ENCODE results near the gene ABCB11. TPM values are rescaled to one million over a fixed set of nuclear protein-coding genes. Genes with fewer than 3 reads are reported as not detected.

Gene ABCB11
- total and polyA plus RNA-seq, 10 of the 15 experiments (the other 5 are each of a cell fraction or from before 2014, with no cell fraction given): not detected

DNA sequence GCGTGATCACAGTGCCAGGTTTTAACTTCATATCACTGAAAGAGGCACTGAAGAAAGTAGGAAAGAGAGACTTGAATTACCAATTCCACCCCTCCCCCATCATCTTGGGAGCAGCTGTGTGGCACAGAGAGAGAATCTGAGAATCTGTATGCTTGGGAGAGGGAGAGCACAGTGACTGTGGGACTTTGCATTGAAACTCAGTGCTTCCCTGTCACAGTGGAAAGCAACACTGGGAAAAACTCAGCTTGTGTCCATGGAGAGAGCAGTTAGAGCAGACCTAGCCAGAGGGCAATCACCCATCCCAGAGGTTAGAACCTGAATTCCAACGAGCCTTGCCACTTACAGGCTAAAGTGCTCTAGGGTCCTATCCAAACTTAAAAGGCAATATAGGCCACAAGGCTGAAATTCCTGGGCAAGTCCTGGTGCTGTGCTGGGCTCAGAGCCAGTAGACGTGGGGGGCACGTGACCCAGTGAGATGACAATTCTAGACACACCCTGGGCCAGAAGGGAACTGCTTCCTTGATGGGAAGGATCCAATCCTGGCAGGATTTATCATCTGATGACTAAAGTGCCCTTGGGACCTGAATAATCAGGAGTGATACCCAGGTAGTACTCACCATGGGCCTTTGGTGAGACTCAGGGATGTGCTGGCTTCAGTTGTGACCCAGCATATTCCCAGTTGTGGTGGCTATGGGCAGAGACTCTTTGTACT, 15.5 kb upstream of the ABCB11 start:
- ATAC-seq (no peak), DNase-seq (ENCODE audit: low read depth, low spot score) (no peak), FAIRE-seq (no peak)
- ChIA-PET POLR2A (no interaction called here), CTCF (no interaction called here), RAD21 (ENCODE audit: unreplicated experiment) (no interaction called here), SMC1A (ENCODE audit: uncharacterized antibody, unreplicated experiment) (no interaction called here)
- Histone ChIP-seq H2AFZ (ENCODE audit: control insufficient read depth, low read depth, low read length) (no peak overlapping the region), H3K9me3 (replicated peaks; ENCODE audit: control insufficient read depth, insufficient read depth, low read length) (peaks cover 2% of the 10 kb centered on the region; the same call in 2 of the 3 replicates), H3K4me3 (no peak overlapping the region), H3K36me3 (ENCODE audit: control insufficient read depth in 2 of 2, insufficient read depth in 2 of 2, low read length in 1 of 2) (no peaks in the 10 kb centered on the region), H3K4me1 (ENCODE audit: control insufficient read depth, insufficient read depth, low read length) (no peaks in the 10 kb centered on the region), H4K20me1 (ENCODE audit: control insufficient read depth, insufficient read depth) (no peaks in the 10 kb centered on the region), H3K9ac (ENCODE audit: control insufficient read depth, insufficient read depth, low read length) (no peak overlapping the region), H3K79me2 (ENCODE audit: control insufficient read depth, insufficient read depth, low read length) (no peaks in the 10 kb centered on the region), H3K27ac (ENCODE audit: control insufficient read depth, insufficient read depth) (no peak overlapping the region), H3K4me2 (ENCODE audit: control insufficient read depth, insufficient read depth) (no peak overlapping the region), H3K27me3 (replicated peaks in 1 of 2; ENCODE audit: control insufficient read depth in 2 of 2, insufficient read depth in 2 of 2, low read length in 1 of 2) (no peaks in the 10 kb centered on the region)
- in situ Hi-C loops (cut with MboI): no loop called here
- WGBS (ENCODE audit: insufficient coverage, insufficient replicate concordance, low lambda C conversion rate, missing lambda C conversion rate): 21% methylated on average over 4 of the region's 4 CpGs
- TF ChIP-seq, protein P1, sequence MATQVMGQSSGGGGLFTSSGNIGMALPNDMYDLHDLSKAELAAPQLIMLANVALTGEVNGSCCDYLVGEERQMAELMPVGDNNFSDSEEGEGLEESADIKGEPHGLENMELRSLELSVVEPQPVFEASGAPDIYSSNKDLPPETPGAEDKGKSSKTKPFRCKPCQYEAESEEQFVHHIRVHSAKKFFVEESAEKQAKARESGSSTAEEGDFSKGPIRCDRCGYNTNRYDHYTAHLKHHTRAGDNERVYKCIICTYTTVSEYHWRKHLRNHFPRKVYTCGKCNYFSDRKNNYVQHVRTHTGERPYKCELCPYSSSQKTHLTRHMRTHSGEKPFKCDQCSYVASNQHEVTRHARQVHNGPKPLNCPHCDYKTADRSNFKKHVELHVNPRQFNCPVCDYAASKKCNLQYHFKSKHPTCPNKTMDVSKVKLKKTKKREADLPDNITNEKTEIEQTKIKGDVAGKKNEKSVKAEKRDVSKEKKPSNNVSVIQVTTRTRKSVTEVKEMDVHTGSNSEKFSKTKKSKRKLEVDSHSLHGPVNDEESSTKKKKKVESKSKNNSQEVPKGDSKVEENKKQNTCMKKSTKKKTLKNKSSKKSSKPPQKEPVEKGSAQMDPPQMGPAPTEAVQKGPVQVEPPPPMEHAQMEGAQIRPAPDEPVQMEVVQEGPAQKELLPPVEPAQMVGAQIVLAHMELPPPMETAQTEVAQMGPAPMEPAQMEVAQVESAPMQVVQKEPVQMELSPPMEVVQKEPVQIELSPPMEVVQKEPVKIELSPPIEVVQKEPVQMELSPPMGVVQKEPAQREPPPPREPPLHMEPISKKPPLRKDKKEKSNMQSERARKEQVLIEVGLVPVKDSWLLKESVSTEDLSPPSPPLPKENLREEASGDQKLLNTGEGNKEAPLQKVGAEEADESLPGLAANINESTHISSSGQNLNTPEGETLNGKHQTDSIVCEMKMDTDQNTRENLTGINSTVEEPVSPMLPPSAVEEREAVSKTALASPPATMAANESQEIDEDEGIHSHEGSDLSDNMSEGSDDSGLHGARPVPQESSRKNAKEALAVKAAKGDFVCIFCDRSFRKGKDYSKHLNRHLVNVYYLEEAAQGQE (IDR thresholded peaks at IDR 0.05; ENCODE audit: low read depth, low read length): no peak
- intact Hi-C loops (cut with micrococcal nuclease; ENCODE audit: unreplicated experiment): no loop called here
- no TSS peak for BruUV-seq (replicated peaks)

- H3K9me3 ChIP-seq (replicated peaks; ENCODE audit: control insufficient read depth, insufficient read depth, low read length): peaks cover 2% of the 10 kb centered on the region; the same call in 2 of the 3 replicates
- H3K27me3 ChIP-seq (replicated peaks in 1 of 2; ENCODE audit: control insufficient read depth in 2 of 2, insufficient read depth in 2 of 2, low read length in 1 of 2): no peaks in the 10 kb centered on the region
- FAIRE-seq (no peak), ATAC-seq (no peak), DNase-seq (ENCODE audit: low read depth, low spot score) (no peak)
- SMC1A ChIA-PET (ENCODE audit: uncharacterized antibody, unreplicated experiment): no interaction called here
- H3K4me2 ChIP-seq (ENCODE audit: control insufficient read depth, insufficient read depth): no peak overlapping the region
- H3K36me3 ChIP-seq (ENCODE audit: control insufficient read depth in 2 of 2, insufficient read depth in 2 of 2, low read length in 1 of 2): no peaks in the 10 kb centered on the region
- no peak overlapping the region for H3K9ac ChIP-seq (ENCODE audit: control insufficient read depth, insufficient read depth, low read length)
- POLR2A ChIA-PET: no interaction called here
- no peak overlapping the region for H3K27ac ChIP-seq (ENCODE audit: control insufficient read depth, insufficient read depth)
- H2AFZ ChIP-seq (ENCODE audit: control insufficient read depth, low read depth, low read length): no peak overlapping the region
- BruUV-seq (replicated peaks): no TSS peak
- in situ Hi-C loops (cut with MboI) (no loop called here), intact Hi-C loops (cut with micrococcal nuclease; ENCODE audit: unreplicated experiment) (no loop called here)
- 0% methylated on average over 1 of the region's 1 CpG for WGBS (ENCODE audit: insufficient coverage, insufficient replicate concordance, low lambda C conversion rate, missing lambda C conversion rate)
- CTCF ChIA-PET: no interaction called here
- H3K79me2 ChIP-seq (ENCODE audit: control insufficient read depth, insufficient read depth, low read length): no peaks in the 10 kb centered on the region
- H4K20me1 ChIP-seq (ENCODE audit: control insufficient read depth, insufficient read depth): no peaks in the 10 kb centered on the region
- H3K4me3 ChIP-seq: no peak overlapping the region
- RAD21 ChIA-PET (ENCODE audit: unreplicated experiment): no interaction called here
- TF ChIP-seq ATF2 (IDR thresholded peaks at IDR 0.05; ENCODE audit: low read length): no peak
- TF ChIP-seq, protein P1 (IDR thresholded peaks at IDR 0.05; ENCODE audit: low read depth, low read length): no peak
- TF ChIP-seq, protein P2, sequence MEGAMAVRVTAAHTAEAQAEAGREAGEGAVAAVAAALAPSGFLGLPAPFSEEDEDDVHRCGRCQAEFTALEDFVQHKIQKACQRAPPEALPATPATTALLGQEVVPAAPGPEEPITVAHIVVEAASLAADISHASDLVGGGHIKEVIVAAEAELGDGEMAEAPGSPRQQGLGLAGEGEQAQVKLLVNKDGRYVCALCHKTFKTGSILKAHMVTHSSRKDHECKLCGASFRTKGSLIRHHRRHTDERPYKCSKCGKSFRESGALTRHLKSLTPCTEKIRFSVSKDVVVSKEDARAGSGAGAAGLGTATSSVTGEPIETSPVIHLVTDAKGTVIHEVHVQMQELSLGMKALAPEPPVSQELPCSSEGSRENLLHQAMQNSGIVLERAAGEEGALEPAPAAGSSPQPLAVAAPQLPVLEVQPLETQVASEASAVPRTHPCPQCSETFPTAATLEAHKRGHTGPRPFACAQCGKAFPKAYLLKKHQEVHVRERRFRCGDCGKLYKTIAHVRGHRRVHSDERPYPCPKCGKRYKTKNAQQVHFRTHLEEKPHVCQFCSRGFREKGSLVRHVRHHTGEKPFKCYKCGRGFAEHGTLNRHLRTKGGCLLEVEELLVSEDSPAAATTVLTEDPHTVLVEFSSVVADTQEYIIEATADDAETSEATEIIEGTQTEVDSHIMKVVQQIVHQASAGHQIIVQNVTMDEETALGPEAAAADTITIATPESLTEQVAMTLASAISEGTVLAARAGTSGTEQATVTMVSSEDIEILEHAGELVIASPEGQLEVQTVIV (IDR thresholded peaks at IDR 0.05; ENCODE audit: borderline replicate concordance, partially characterized antibody): no peak
- H3K4me1 ChIP-seq (ENCODE audit: control insufficient read depth, insufficient read depth, low read length): 0 out of 2 replicates have a peak, but pooled peaks cover 3% of the 10 kb centered on the region
Observed at GRCh38 chr2:169042856-169043255, 11.7 kb upstream of the ABCB11 start.

Measured in GM12878 (cell line).